SIG-M5 treated with dmso at 0.1 percent for 504 hours (cell line): Measurements from ENCODE around the gene IL36RN.

Source experiments
- DNase-seq: peaks from one replicate; lab custom pipeline; 2025; ENCODE audit not compliant: unreplicated experiment; lab: John Stamatoyannopoulos, UW

The IL36RN gene

GRCh38 chr2:113046465-113046864 is 12.5 kb upstream of the IL36RN start:
- no peak for DNase-seq

GRCh38 chr2:113050921-113051895 is 7.8 kb upstream of the IL36RN start:
- no peak for DNase-seq

- no peak for DNase-seq
Measured at GRCh38 chr2:113052396-113052917, 6.5 kb upstream of the IL36RN start, which contains the start of gene IL36B. IL36B (minus strand) TSS chr2:113052867.

- DNase-seq = no peak
Measured at GRCh38 chr2:113053666-113054065, 5.3 kb upstream of the IL36RN start.

GRCh38 chr2:113054066-113054465 is 4.9 kb upstream of the IL36RN start:
- DNase-seq = no peak

- no peak for DNase-seq
Measured at GRCh38 chr2:113056521-113056920, 2.5 kb upstream of the IL36RN start.

GRCh38 chr2:113057117-113057516 is 1.9 kb upstream of the IL36RN start:
- DNase-seq = no peak

- DNase-seq = no peak
Measured at GRCh38 chr2:113058411-113058994, 495 bp upstream of the IL36RN start.

GRCh38 chr2:113060396-113060795 is 1.4 kb downstream of the IL36RN start:
- no peak for DNase-seq

- DNase-seq = no peak
Measured at GRCh38 chr2:113060796-113061195, 1.8 kb downstream of the IL36RN start.

GRCh38 chr2:113061241-113061640 is 2.2 kb downstream of the IL36RN start:
- no peak for DNase-seq

GRCh38 chr2:113061896-113062770 is 3.1 kb downstream of the IL36RN start:
- no peak for DNase-seq

- DNase-seq = no peak
Measured at GRCh38 chr2:113064281-113064680, 5.3 kb downstream of the IL36RN start.

GRCh38 chr2:113064898-113065297 is 5.9 kb downstream of the IL36RN start:
- DNase-seq = no peak

- DNase-seq = no peak
Measured at GRCh38 chr2:113067681-113068080, 8.7 kb downstream of the IL36RN start, which contains the start of gene IL1F10. IL1F10 (plus strand) TSS chr2:113067970; CDS start chr2:113072739, 4,769 bp downstream.

- DNase-seq = no peak
Measured at GRCh38 chr2:113068249-113068648, 9.3 kb downstream of the IL36RN start.

GRCh38 chr2:113068706-113069485 is 9.9 kb downstream of the IL36RN start:
- DNase-seq = no peak

GRCh38 chr2:113069676-113070605 is 10.9 kb downstream of the IL36RN start:
- DNase-seq = no peak

- DNase-seq = no peak
Measured at GRCh38 chr2:113070606-113070975, 11.6 kb downstream of the IL36RN start.
